Loucy (cell line): ENCODE data around the gene SMTN.

Experiments used
- CTCF ChIP-seq: fragments of 200-600 bp; sonication (generic); conservative IDR thresholded peaks from 2 replicates; pipeline ENCODE4 v1.5.1; 2014; ENCODE audit warnings: mild to moderate bottlenecking, antibody characterized with exemption, low read length
- EZH2phosphoT487 ChIP-seq: fragments of 200-600 bp; IDR thresholded peaks from 2 replicates; pipeline ENCODE4 v1.6.1; 2018; ENCODE audit warnings: antibody characterized with exemption, mild to moderate bottlenecking, moderate library complexity, borderline replicate concordance

- TF ChIP-seq EZH2phosphoT487, result no peak
- TF ChIP-seq CTCF, result no peak
Observed at GRCh38 chr22:31040542-31041398, 40.3 kb upstream of the SMTN start.
